GM04503 (cell line): Measurements from ENCODE around the gene ACSL3.

Experiments
- DNase-seq: peaks from one replicate; pipeline ENCODE4 v3.0.0-alpha.2; 2012; ENCODE audit warnings: low read depth

The ACSL3 gene

GRCh38 chr2:222879604-222879933 is 18.7 kb downstream of the ACSL3 start:
- no peak for DNase-seq

DNA sequence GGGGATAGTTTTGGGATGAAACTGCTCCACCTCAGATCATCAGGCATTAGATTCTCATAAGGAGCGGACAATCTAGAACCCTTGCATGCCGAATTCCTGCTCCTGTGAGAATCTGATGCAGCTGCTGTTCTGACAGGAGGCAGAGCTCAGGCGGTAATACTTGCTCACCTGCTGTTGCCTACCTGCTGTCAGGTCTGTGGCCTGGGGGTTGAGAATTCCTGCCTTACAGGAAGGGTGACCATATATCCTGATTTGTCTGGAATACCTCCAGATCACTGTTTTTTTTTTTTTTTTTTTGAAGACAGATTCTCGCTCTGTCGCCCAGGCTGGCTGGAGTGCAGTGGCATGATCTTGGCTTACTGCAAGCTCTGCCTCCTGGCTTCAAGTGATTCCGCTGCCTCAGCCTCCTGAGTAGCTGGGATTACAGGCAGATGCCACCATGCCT is 21.7 kb downstream of the ACSL3 start:
- no peak for DNase-seq

GRCh38 chr2:222883420-222883819 is 22.6 kb downstream of the ACSL3 start:
- DNase-seq = no peak

DNA sequence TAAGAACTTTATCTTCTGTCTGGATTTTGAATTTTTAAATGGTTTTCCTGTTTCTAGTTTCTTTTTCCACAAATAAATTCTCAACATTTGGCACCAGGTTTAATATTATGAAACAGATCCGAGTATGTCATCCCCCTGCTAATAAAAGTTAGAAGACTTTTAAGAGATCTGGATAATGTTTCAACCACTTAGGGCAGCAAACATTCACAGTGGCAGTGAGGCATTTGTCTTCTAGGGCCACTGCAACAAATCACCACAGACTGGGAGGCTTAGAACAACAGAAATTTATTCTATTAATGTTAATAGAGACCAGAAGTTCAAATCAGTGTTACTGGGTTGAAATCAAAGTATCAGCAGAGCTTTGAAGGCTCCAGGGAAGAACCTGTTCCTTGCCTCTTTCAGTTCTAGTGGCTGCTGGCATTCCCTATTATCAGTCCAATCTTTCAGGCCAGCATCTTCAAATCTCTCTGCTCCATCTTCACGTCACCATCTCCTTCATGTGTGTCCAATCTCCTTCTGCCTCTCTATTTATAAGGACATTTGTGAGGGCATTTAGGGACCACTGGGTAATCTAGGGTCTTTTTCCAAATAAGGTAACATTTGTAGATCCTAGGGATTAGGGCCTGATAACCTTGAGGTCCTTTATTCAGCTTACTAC is 23.4 kb downstream of the ACSL3 start:
- DNase-seq = no peak

- DNase-seq = no peak
Measured at GRCh38 chr2:222884805-222885424, 24.1 kb downstream of the ACSL3 start.

DNA sequence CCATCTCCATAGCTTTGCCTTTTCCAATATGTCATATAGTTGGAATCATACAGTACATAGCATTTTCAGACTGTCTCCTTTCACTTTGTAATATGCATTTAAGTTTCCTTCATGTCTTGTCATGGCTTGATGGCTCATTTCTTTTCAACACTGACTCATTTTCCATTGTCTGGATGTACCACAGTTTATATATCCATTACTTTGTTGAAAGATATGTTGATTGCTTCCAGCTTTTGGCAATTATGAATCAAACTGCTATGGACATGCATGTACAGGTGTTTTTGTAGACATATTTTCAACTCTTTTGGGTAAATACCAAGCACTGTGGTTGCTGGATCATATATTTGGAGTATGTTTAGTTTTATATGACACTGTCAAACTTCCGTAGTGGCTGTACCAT is 26.3 kb downstream of the ACSL3 start:
- no peak for DNase-seq

DNA sequence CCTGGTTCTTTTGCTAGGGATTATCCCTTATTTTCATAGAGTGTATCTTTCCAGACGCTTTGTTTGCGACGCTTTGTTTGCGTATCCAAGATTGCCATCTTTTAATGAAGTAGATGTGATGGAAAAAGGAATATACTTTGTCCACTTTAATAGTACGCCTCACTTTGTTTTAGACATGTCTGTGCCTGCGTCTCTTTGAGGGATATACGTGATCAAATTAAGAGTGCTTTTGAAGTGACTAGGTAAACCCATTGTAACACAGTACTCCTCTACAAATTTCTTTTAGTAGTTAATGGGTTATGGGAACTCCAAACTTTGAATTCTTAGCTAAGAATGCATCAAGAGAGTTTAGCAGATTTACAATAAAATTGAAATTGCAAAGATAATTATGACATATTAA is 27.9 kb downstream of the ACSL3 start:
- no peak for DNase-seq

DNA sequence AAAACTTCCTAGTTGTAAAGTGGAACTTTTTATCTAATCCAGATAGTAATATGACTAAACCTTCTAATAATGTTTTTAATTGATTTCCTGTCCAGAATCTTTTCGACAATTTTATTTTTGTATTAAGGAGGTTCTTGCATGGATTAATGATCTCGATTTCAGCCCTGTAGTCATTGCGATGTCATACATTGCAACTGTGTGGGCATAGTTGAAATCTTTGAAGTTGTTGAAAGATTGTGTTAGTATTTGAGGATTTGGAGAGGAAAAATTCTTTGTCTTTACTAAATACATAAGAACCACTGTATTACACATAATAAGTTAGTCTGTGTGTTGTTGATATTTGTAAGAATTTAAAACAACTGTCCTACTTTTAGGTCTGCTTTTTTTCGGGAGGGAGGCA is 31.1 kb downstream of the ACSL3 start:
- no peak for DNase-seq

DNA sequence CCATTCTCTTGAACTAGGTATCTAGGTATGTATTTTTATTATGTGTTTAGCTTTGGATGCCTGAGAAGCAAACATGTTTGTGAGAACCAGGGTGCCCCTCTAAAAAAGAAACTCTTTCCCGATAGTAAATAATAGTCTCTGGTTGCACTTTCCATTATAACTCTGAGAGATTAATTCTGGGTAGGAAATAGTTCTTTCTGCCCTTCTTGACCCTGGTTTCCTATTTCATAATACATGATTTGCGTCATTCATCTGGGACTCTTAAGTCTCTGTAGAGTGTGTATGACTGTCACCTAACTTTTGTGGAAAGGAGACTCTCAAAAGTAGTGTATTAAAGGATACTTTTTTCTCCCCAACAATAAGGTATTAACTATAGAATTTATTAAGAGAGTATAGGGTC is 31.5 kb downstream of the ACSL3 start:
- DNase-seq = no peak

DNA sequence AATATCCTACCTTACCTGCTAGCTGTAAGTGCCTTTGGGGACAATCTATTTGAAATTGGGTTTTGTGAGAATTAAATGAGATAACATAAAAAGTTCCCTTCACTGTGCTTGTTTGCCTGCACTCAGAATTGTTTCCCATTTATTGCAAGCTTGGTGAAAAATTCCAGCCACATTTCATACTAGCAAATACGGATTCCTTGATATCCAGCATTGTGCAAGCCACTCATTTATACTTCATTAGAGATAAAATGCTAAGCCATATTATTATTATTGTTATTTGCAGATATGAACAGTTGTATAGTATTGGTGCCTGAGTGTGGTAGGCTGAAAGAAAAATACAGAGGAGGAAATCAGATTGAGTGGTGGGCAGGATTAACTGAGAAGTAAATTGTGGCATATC is 31.9 kb downstream of the ACSL3 start:
- DNase-seq = no peak

GRCh38 chr2:222893716-222894115 is 32.9 kb downstream of the ACSL3 start:
- no peak for DNase-seq

- DNase-seq = no peak
Measured at GRCh38 chr2:222895144-222895543, 34.3 kb downstream of the ACSL3 start.

- DNase-seq = no peak
Measured at GRCh38 chr2:222897898-222898297, 37.1 kb downstream of the ACSL3 start.

DNA sequence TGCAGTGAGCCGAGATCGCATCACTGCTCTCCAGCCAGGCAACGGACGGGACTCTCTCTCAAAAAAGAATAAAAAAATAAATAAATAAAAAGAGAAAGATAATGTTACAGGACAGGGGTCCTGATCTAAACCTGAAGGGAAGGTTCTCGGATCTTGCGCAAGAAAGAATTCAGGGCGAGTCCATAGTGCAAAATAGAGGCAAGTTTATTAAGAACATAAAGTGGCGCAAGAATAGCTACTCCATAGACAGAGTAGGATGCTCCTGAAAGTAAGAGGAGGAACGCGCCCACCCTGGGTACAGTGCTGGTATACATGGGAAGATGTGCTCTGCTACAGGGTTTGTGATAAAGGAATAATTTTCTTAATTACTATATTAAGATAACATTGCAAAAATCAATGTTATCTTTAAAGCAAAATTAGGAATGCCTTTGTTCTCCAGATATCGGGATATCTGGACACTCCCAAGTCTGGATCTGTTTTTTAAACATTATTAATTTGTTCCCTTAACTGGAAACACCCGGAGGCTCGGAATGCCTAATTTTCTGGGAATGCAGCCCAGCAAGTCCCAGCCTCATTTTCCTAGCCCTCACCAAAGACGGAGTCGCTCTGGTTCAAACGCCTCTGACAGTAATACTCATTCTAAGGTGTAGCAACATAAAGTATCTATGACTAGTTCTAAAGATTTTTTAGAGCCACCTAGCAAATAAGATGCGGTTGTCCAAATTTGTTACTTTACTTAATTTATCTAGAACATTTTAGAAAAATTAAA is 38.8 kb downstream of the ACSL3 start:
- no peak for DNase-seq

- no peak for DNase-seq
Measured at GRCh38 chr2:222900354-222900753, 39.5 kb downstream of the ACSL3 start.

DNA sequence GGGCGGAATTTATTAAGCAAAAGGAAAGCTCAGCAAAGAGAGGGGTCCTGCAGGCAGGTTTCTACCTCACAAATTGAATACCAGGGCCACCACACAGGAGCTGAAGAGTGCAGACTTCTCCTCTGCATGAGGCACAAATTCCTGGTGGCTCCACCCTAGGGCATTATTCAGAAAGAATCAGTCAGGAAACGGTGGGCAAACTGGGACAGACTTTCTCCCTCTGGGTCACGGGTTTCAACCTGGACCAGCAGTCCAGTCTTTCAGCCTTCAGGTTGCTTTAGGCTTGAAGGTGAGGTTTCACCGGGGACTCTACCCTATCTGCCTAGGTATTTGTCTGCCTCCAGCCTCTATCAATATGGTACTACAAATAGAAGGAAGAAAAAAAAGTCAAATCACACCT is 41.8 kb downstream of the ACSL3 start:
- no peak for DNase-seq

- no peak for DNase-seq
Measured at GRCh38 chr2:222903234-222904220, 42.7 kb downstream of the ACSL3 start.

DNA sequence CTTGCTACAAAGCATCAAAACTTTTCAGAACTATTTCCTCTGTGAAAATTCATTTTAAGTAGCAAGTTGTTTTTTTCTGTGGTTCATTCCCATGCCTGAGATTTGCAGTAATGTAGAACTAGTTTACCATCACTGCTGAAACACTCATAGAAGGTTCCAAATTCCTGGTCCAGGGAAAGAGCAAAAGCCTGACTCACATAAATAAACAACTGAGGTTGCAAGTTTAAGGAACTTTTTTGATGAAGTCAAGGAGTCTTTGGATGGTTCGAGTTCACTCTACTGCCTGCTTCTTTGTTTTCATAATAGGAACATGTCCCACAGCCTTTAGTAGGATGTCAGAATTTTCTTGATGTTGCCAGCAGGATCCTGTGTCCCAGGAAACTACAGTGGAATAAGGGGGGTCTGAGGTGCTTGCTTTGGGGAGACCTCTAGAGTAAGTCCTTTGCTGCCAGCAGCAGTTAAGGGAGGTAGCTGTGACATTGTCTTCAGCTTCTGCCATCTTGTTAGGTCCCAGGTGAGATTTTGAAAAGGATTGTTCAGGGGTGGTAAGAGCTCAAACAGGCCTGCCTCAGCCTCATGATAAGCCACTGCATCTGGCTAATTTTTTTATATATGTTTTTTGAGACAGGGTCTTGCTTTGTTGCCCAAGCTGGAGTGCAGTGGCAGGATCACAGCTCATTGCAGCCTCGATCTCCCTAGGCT is 43.9 kb downstream of the ACSL3 start:
- DNase-seq = peak; percentile 91

GRCh38 chr2:222907048-222907447 is 46.2 kb downstream of the ACSL3 start:
- DNase-seq = no peak

DNA sequence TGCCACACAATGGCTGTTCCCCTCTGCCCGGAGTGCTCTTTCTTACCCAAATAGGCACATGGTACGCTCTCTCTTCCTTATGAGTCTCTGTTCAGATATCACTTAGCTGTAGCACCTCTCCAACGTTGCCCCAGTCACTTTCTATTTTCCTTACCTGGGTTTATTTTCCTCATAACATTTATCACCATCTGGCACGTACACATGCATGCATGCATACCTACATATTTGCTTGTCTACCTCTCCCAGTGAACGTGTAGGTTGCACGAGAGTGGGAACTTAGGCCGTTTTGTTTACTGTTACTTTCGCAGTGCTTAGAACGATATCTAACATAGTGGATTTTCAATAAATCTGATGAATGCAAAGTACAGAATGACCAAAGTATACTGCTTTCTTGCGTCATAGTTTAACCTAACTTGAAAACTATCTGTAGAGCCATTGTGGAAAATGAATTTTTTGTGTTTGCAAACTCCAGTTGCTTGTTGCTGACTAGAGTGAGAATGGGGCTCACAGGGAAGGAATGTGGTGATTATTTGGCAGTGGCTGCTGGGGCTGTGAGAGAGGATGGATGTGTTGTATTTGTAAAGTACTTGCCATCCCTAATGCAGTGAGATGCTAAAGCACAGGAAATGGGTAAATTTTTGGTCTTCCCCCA is 47.1 kb downstream of the ACSL3 start:
- DNase-seq = peak; percentile 46

DNA sequence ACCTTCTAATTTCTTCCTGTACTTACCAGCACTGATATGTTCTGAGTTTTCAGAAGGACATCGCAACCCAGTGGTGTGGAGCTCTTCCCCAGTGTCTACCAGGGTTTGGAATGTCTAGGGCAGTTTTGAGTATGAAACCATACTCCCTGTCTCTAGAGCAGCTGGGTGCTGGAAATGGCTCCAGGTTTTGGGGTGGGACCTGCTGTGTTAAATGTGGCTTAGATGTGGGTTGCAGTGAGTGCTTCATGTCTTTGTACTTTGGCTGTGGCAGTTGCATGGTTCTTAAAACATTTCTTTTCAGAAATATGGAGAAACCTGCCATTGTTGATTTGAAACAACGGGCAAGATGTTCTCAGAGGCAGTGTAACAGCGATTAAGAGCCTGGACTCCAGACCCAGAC is 48.5 kb downstream of the ACSL3 start:
- no peak for DNase-seq
